Measurements from ENCODE around the gene TFCP2L1.

TFCP2L1 gene

GRCh38 chr2:121297217-121297830 lies 12.3 kb upstream of the TFCP2L1 start:
- H3K4me3 ChIP-seq (ENCODE audit: insufficient read depth, low read depth, low read length, poor library complexity, severe bottlenecking), result no peak overlapping the region
- no peaks in the 10 kb centered on the region for H3K36me3 ChIP-seq (ENCODE audit: control insufficient read depth, insufficient read depth, low read length)
- no peak for DNase-seq
- H3K9me3 ChIP-seq (ENCODE audit: control insufficient read depth, low read length), result no peaks in the 10 kb centered on the region
- H3K4me1 ChIP-seq (ENCODE audit: control insufficient read depth, insufficient read depth, low read length, poor library complexity, severe bottlenecking), result no peaks in the 10 kb centered on the region
- H3K27me3 ChIP-seq (replicated peaks; ENCODE audit: control insufficient read depth, insufficient read depth, low read length, poor library complexity, severe bottlenecking), result no peaks in the 10 kb centered on the region
- H3K27ac ChIP-seq (ENCODE audit: insufficient read depth, low read length, poor library complexity, severe bottlenecking), result no peak overlapping the region

- H3K27me3 ChIP-seq (replicated peaks; ENCODE audit: control insufficient read depth, insufficient read depth, low read length, poor library complexity, severe bottlenecking), result no peaks in the 10 kb centered on the region
- no peak overlapping the region for H3K27ac ChIP-seq (ENCODE audit: insufficient read depth, low read length, poor library complexity, severe bottlenecking)
- H3K4me1 ChIP-seq (ENCODE audit: control insufficient read depth, insufficient read depth, low read length, poor library complexity, severe bottlenecking), result no peaks in the 10 kb centered on the region
- H3K36me3 ChIP-seq (ENCODE audit: control insufficient read depth, insufficient read depth, low read length), result no peaks in the 10 kb centered on the region
- H3K9me3 ChIP-seq (ENCODE audit: control insufficient read depth, low read length), result no peaks in the 10 kb centered on the region
- no peak overlapping the region for H3K4me3 ChIP-seq (ENCODE audit: insufficient read depth, low read depth, low read length, poor library complexity, severe bottlenecking)
- DNase-seq, result no peak
Measured at GRCh38 chr2:121295911-121296650, 11.1 kb upstream of the TFCP2L1 start.

GRCh38 chr2:121294881-121295840 lies 10.2 kb upstream of the TFCP2L1 start:
- no peak for DNase-seq
- H3K27ac ChIP-seq (ENCODE audit: insufficient read depth, low read length, poor library complexity, severe bottlenecking), result no peak overlapping the region
- H3K27me3 ChIP-seq (replicated peaks; ENCODE audit: control insufficient read depth, insufficient read depth, low read length, poor library complexity, severe bottlenecking), result no peaks in the 10 kb centered on the region
- H3K4me3 ChIP-seq (ENCODE audit: insufficient read depth, low read depth, low read length, poor library complexity, severe bottlenecking), result no peak overlapping the region
- no peaks in the 10 kb centered on the region for H3K4me1 ChIP-seq (ENCODE audit: control insufficient read depth, insufficient read depth, low read length, poor library complexity, severe bottlenecking)
- H3K9me3 ChIP-seq (ENCODE audit: control insufficient read depth, low read length), result no peaks in the 10 kb centered on the region
- H3K36me3 ChIP-seq (ENCODE audit: control insufficient read depth, insufficient read depth, low read length), result no peaks in the 10 kb centered on the region

DNA sequence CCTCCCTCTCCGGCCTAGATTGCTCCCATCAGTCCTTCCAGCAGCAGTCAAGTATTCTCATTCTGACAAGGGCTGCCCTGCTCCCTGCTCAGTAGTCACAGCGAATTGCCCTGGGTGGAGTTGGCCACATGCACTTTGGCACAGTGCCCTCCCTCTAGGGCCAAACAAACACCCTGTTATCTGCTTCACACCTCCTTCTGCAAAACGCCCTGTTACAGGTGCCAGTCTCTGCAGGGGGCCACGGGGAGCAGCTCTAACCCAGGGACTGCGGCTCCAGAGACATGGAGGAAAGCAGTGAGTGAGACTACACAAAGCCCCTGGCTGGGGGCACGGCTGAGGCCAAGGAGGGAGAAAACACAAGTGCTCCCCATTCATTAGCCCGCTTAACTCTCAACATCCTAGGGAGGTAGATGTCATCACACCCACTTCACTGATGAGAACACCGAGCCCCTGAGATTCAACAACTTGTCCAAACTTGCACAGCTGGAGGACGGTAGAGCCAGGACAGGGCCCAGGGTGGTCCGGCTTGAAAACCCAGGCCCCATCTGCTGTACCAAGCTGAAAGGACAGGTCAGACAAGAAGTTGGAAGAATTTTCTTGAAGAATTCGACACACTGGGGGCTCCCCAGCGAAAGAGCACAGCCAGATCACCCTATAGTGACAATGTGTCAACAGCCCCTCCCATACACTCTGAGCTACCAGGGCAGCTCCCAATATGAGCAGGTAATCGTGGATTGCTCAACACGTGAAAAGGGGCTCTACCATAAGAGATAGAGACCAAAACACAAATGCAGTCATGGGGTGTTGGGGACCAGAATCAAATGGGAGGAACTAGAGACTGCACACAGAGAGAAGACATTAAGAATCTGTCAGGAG lies 8.7 kb upstream of the TFCP2L1 start:
- Histone ChIP-seq H3K36me3 (ENCODE audit: control insufficient read depth, insufficient read depth, low read length) (no peaks in the 10 kb centered on the region), H3K9me3 (ENCODE audit: control insufficient read depth, low read length) (no peaks in the 10 kb centered on the region), H3K27ac (ENCODE audit: insufficient read depth, low read length, poor library complexity, severe bottlenecking) (no peak overlapping the region), H3K4me1 (ENCODE audit: control insufficient read depth, insufficient read depth, low read length, poor library complexity, severe bottlenecking) (no peaks in the 10 kb centered on the region), H3K4me3 (ENCODE audit: insufficient read depth, low read depth, low read length, poor library complexity, severe bottlenecking) (no peak overlapping the region), H3K27me3 (replicated peaks; ENCODE audit: control insufficient read depth, insufficient read depth, low read length, poor library complexity, severe bottlenecking) (no peaks in the 10 kb centered on the region)
- DNase-seq, result no peak

- Histone ChIP-seq H3K4me1 (ENCODE audit: control insufficient read depth, insufficient read depth, low read length, poor library complexity, severe bottlenecking) (no peaks in the 10 kb centered on the region), H3K36me3 (ENCODE audit: control insufficient read depth, insufficient read depth, low read length) (no peaks in the 10 kb centered on the region), H3K4me3 (ENCODE audit: insufficient read depth, low read depth, low read length, poor library complexity, severe bottlenecking) (no peak overlapping the region), H3K27ac (ENCODE audit: insufficient read depth, low read length, poor library complexity, severe bottlenecking) (no peak overlapping the region), H3K27me3 (replicated peaks; ENCODE audit: control insufficient read depth, insufficient read depth, low read length, poor library complexity, severe bottlenecking) (no peaks in the 10 kb centered on the region), H3K9me3 (ENCODE audit: control insufficient read depth, low read length) (no peaks in the 10 kb centered on the region)
- no peak for DNase-seq
Measured at GRCh38 chr2:121291251-121291580, 6.2 kb upstream of the TFCP2L1 start.

- Histone ChIP-seq H3K27ac (ENCODE audit: insufficient read depth, low read length, poor library complexity, severe bottlenecking) (no peak overlapping the region), H3K4me1 (ENCODE audit: control insufficient read depth, insufficient read depth, low read length, poor library complexity, severe bottlenecking) (peaks cover 4% of the 10 kb centered on the region), H3K9me3 (ENCODE audit: control insufficient read depth, low read length) (no peaks in the 10 kb centered on the region), H3K4me3 (ENCODE audit: insufficient read depth, low read depth, low read length, poor library complexity, severe bottlenecking) (no peak overlapping the region), H3K27me3 (replicated peaks; ENCODE audit: control insufficient read depth, insufficient read depth, low read length, poor library complexity, severe bottlenecking) (peaks cover 2% of the 10 kb centered on the region), H3K36me3 (ENCODE audit: control insufficient read depth, insufficient read depth, low read length) (no peaks in the 10 kb centered on the region)
- DNase-seq, result no peak
Measured at GRCh38 chr2:121289271-121289670, 4.3 kb upstream of the TFCP2L1 start.

- DNase-seq, result no peak
Measured at GRCh38 chr2:121288454-121289231, 3.6 kb upstream of the TFCP2L1 start.

GRCh38 chr2:121287956-121288355 lies 3.0 kb upstream of the TFCP2L1 start:
- Histone ChIP-seq H3K27ac (ENCODE audit: insufficient read depth, low read length, poor library complexity, severe bottlenecking) (no peak overlapping the region), H3K36me3 (ENCODE audit: control insufficient read depth, insufficient read depth, low read length) (no peaks in the 10 kb centered on the region), H3K9me3 (ENCODE audit: control insufficient read depth, low read length) (no peaks in the 10 kb centered on the region), H3K4me3 (ENCODE audit: insufficient read depth, low read depth, low read length, poor library complexity, severe bottlenecking) (no peak overlapping the region), H3K27me3 (replicated peaks; ENCODE audit: control insufficient read depth, insufficient read depth, low read length, poor library complexity, severe bottlenecking) (peaks cover 2% of the 10 kb centered on the region), H3K4me1 (ENCODE audit: control insufficient read depth, insufficient read depth, low read length, poor library complexity, severe bottlenecking) (peaks cover 4% of the 10 kb centered on the region)
- no peak for DNase-seq

More at GRCh38 chr2:121288454-121289231, 3.6 kb upstream of the TFCP2L1 start:
- H3K27me3 ChIP-seq (replicated peaks; ENCODE audit: control insufficient read depth, insufficient read depth, low read length, poor library complexity, severe bottlenecking), result peaks cover 2% of the 10 kb centered on the region
- H3K9me3 ChIP-seq (ENCODE audit: control insufficient read depth, low read length), result no peaks in the 10 kb centered on the region
- H3K36me3 ChIP-seq (ENCODE audit: control insufficient read depth, insufficient read depth, low read length), result no peaks in the 10 kb centered on the region
- no peak overlapping the region for H3K27ac ChIP-seq (ENCODE audit: insufficient read depth, low read length, poor library complexity, severe bottlenecking)
- H3K4me3 ChIP-seq (ENCODE audit: insufficient read depth, low read depth, low read length, poor library complexity, severe bottlenecking), result no peak overlapping the region
- peaks cover 4% of the 10 kb centered on the region for H3K4me1 ChIP-seq (ENCODE audit: control insufficient read depth, insufficient read depth, low read length, poor library complexity, severe bottlenecking)

All from effector memory CD4-positive, alpha-beta T cell (primary cell).